Omental fat pad (tissue), 4 donors: ENCODE data around the gene ZNF638. TPM values are rescaled to one million over a fixed set of nuclear protein-coding genes. Genes with fewer than 3 reads are reported as not detected.

Source experiments
- ATAC-seq: fragments of 150-250 bp; one replicate; pipeline ENCODE4 v1.9.1; 2016; ENCODE audit warnings: mild to moderate bottlenecking, moderate library complexity; ENCODE audit not compliant: low FRiP score
- DNase-seq: peaks from one replicate; pipeline ENCODE4 v3.0.0-alpha.2; 2019; ENCODE audit warnings: low spot score
- total RNA-seq, 4 donors: library from RNA; depleted of rRNA; stranded (reverse); fragments of >200 nt; gene quantifications; one replicate each; pipeline ENCODE4 v1.1.0, GENCODE V29; 2016
- TF ChIP-seq, protein P1 (sequence below), 3 donors: fragments of 450-650 bp; IDR thresholded peaks; one replicate each; pipeline ENCODE4 v1.5.1; 2016 to 2017; ENCODE audit warnings: antibody characterized with exemption in 3 of 3, mild to moderate bottlenecking in 3 of 3, moderate library complexity in 2 of 3

ZNF638 gene
- total RNA-seq, 4 donors from 2014 or later: 112 to 264 (median 128) TPM

DNA sequence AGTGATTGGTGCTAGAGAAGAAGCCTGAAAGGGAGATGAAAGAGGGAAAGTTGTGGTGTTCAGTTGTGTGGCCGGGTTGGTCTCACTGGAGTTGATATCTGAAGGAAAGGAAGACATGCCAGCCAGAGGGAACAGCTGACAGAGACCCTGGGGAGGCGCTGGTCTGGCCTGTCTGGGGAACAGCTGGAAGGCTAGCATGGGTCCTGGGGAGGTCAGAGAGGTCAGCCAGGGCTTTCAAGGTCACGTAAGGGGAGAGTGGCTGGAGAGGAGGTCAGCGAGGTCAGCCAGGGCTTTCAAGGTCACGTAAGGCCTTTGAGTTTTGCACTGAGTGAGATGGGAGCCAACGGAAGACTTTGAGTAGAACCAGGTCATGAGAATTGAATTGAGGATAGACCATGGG, 132.8 kb downstream of the ZNF638 start:
- DNase-seq (peak; percentile 4), ATAC-seq (no peak)
- TF ChIP-seq, protein P1, sequence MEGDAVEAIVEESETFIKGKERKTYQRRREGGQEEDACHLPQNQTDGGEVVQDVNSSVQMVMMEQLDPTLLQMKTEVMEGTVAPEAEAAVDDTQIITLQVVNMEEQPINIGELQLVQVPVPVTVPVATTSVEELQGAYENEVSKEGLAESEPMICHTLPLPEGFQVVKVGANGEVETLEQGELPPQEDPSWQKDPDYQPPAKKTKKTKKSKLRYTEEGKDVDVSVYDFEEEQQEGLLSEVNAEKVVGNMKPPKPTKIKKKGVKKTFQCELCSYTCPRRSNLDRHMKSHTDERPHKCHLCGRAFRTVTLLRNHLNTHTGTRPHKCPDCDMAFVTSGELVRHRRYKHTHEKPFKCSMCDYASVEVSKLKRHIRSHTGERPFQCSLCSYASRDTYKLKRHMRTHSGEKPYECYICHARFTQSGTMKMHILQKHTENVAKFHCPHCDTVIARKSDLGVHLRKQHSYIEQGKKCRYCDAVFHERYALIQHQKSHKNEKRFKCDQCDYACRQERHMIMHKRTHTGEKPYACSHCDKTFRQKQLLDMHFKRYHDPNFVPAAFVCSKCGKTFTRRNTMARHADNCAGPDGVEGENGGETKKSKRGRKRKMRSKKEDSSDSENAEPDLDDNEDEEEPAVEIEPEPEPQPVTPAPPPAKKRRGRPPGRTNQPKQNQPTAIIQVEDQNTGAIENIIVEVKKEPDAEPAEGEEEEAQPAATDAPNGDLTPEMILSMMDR (IDR thresholded peaks at IDR 0.05): no peak

DNA sequence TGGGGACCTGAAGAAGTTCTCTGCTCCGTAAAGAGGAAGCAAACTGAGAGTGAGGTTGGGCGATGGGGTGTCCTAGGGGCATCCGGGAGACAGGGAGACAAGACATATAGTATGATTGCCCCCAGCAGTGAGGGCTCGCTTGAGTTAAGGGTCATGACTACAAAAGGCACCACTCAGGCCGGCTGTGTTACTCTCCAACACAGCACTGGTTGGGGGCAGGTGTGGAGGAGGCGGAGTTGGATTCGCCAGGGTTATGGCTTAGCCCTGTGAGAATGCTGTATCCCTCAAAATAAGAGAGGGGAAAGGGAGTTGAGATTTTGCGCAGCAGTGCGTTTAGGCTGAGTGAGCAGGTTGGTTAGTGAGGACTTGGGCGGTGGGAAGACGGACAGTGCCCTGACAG, 133.8 kb downstream of the ZNF638 start:
- no peak for ATAC-seq
- TF ChIP-seq, protein P1 (IDR thresholded peaks at IDR 0.05): no peak
- DNase-seq: no peak

DNA sequence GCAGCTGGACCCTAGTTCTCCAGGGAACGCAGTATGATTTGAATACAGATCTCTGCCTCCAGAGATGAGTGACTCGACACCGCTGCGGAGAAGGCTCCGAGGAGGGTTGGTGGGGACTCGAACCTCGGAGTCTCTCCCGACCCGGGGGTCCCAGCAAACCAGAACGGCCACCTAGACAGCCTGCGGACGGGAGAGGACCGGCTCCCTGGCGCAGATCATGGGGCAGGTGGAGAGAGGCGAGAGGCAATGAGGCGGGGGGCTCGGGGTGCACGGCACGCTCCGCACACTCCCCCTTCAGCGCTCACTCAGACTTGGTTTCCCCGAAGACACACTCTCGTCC, 134.3 kb downstream of the ZNF638 start:
- TF ChIP-seq, protein P1 (IDR thresholded peaks at IDR 0.05): no peak
- DNase-seq (no peak), ATAC-seq (no peak)

DNA sequence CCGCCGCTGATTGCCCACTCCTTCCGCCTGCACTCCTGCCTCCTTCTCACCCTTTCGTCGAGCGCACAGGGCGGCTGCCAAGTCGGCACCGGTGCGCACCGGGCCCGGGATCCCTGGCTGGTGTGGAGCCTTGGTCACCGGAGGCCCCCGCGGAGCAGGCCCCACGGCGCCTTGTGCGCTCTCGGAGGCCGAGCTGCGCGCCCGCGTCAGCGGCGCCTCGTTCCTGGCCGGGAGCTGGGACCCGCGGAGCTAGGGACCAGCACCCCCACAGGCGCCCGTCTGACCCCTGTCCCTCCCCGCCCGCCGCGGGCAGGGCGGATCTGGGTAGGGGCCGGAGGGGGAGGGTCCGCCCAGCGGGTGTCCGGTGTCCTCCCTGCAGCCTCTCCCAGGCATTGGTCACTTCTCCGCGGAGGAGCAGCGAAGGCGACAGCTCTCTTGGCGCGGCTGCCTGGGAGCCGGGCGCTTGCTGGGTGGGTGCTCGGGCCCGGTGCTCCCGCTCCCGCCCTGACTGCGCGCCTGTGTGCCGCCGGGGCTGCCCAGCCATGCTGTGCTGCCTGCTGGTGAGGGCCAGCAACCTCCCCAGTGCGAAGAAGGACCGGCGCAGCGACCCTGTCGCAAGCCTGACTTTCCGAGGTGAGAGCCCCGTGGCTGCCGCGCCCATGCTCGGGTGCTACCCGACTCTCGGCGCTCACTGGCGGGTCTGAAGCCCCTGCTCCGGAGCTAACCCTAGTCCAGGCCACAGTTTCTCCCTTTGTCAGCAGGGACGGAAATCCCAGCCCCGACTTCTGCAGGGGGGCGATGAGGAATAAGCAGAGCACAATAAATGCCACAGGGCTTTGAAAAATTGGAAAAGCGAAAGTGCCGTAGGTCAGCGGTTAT, 135.0 kb downstream of the ZNF638 start:
- TF ChIP-seq, protein P1 (IDR thresholded peaks at IDR 0.05): no peak
- ATAC-seq: peak; percentile 54
- no peak for DNase-seq

DNA sequence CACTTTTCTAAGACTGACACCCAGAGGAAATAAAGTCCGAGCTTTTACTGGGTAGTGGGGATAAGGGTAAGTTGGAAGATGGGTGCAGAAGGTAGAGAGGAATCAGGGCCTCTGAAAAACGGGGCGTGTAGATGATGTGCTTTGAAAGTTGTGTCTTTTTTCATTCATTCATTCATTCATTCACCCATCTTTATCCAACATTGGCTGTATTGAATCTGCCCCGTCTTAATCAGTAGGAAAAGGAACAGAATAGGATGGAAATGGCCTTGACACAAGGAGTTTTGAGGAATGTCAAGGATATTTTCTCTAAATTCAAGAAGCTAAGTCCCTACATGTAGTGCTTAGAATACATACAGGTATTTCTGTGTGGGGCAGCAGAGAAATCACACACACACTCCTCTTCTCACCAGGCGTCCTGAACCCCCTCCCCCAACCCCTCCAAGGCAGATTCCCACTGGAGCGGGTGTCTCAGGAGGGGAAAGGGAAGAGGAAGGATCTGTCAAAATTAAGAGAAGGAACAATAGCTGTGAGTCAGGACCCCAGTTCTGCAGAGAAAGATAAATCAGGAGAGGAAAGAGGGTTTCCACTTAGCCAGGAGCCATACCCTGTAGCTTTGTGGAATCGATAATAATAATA, 135.7 kb downstream of the ZNF638 start:
- TF ChIP-seq, protein P1 (IDR thresholded peaks at IDR 0.05): no peak
- DNase-seq (no peak), ATAC-seq (no peak)

DNA sequence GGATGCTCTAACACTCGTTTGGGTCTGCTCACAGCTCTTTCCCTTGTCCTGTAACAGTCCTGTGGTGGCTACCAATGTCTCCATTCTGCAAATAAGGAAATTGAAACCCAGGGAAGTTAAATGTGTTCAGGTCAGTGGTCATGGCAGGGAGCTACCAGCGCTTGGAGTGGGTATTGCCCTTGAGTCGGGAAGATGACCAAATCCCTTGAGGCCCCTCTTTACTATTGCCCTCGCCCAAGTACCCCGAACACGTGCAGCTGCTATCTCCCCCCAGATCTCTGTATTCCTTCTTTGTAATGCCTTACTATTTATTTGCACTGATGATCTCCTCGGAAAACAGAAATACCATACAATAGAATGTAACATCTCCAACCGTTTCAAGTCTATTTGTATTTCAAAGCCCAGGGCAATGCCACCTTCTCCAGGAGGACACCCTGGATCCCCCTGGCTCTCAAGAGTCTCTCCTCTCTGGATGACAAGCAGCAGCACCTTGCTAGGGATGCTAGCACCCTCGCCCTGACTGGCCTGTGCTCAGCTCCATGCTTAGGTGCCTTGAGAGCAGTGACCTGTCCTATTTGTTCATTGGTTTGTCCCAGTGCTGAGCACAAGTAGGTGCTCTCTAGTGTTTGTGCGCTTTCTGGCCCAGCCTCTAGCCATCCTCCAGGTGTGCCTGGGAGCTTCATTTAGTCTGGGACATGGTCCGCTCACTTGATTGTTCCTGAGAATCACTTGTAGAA, 136.9 kb downstream of the ZNF638 start:
- ATAC-seq: no peak
- no peak for DNase-seq
- TF ChIP-seq, protein P1 (IDR thresholded peaks at IDR 0.05): no peak
